Glutamatergic neuron (in vitro differentiated cells): ENCODE measurements around the gene ZNF827. TPM values are rescaled to one million over a fixed set of nuclear protein-coding genes. Genes with fewer than 3 reads are reported as not detected.

Experiments
- DNase-seq: peaks from one replicate; pipeline ENCODE4 v3.0.0; 2022
- H3K27ac Mint-ChIP-seq: one replicate; pipeline ENCODE4 v1.8.0; 2020; ENCODE audit warnings: mild to moderate bottlenecking, mixed read lengths, inconsistent platforms; ENCODE audit not compliant: unreplicated experiment
- H3K27me3 Mint-ChIP-seq: one replicate; pipeline ENCODE4 v1.8.0; 2020; ENCODE audit warnings: mild to moderate bottlenecking, moderate library complexity, mixed read lengths, inconsistent platforms; ENCODE audit not compliant: unreplicated experiment
- H3K36me3 Mint-ChIP-seq: one replicate; pipeline ENCODE4 v1.8.0; 2020; ENCODE audit warnings: mild to moderate bottlenecking, mixed read lengths, inconsistent platforms; ENCODE audit not compliant: unreplicated experiment
- H3K4me1 Mint-ChIP-seq: one replicate; pipeline ENCODE4 v1.8.0; 2020; ENCODE audit warnings: mild to moderate bottlenecking, low read depth, mixed read lengths, inconsistent platforms; ENCODE audit not compliant: unreplicated experiment
- H3K4me3 Mint-ChIP-seq: one replicate; pipeline ENCODE4 v1.8.0; 2020; ENCODE audit warnings: mild to moderate bottlenecking, mixed read lengths, inconsistent platforms; ENCODE audit not compliant: unreplicated experiment
- H3K9me3 Mint-ChIP-seq: one replicate; pipeline ENCODE4 v1.8.0; 2020; ENCODE audit warnings: mild to moderate bottlenecking, moderate library complexity, mixed read lengths, inconsistent platforms; ENCODE audit not compliant: unreplicated experiment
- total RNA-seq: library from RNA; stranded (reverse); fragmentation: NEBNext Ultra II Directional; extraction: Animal tissue kit (Norgen Biotek cat#: 25700); gene quantifications from one replicate; pipeline ENCODE4 v1.2.1, GENCODE V29; 2021; ENCODE audit not compliant: unreplicated experiment
- TF ChIP-seq, protein P1 (sequence below): fragments of 200-600 bp; sonication (generic); IDR thresholded peaks from one replicate; pipeline ENCODE4 v1.5.0; 2021; ENCODE audit not compliant: partially characterized antibody, unreplicated experiment

ZNF827 gene
- total RNA-seq, 1 donor from 2014 or later: 227 TPM

DNA sequence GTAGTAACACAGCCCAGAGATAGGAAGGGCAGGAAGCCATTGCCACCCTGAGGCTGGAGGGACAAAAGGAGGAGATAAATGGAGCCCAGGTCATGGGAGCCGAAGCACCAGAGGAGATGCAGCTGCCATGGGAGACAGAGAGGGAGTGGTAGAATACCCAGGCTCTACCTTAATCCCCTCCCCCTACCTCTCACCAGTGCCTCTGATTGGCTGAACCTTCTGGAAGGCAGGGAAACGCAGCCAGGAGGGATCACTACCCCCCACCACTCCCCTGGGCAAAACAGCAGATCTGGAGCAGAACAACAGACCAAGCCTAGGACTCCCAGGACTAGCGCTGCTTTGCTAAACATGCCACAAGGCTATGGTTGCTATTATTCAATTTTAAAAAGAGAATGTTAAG is 114.2 kb downstream of the ZNF827 start:
- H3K27ac Mint-ChIP-seq: peak overlapping the region; percentile 99
- peak; percentile 72 for DNase-seq

DNA sequence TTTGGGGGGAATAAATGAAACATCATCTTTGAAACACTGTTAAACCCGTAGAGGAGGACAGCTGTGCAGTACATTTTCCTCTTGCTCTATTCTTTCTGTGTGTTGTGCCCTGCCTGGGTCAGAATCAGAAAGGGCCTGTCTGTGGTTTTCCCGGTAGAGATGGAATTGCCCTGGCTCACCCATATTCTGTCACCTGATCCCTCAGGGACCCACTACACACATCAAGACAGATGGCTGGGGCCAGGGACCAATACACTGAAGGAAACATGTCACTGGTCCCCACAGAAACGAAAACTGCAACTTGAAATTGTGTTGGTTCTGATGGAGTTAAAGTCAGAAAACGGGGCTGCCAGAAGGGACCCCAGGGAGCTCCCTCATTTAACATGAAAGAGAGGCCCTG is 114.9 kb downstream of the ZNF827 start:
- Mint-ChIP-seq H3K36me3 (peaks cover 21% of the 10 kb centered on the region), H3K4me1 (peaks cover 71% of the 10 kb centered on the region), H3K4me3 (peak overlapping the region; percentile 64), H3K27me3 (peaks cover 6% of the 10 kb centered on the region), H3K9me3 (peaks cover 10% of the 10 kb centered on the region), H3K27ac (peak overlapping the region; percentile 99)
- TF ChIP-seq, protein P1, sequence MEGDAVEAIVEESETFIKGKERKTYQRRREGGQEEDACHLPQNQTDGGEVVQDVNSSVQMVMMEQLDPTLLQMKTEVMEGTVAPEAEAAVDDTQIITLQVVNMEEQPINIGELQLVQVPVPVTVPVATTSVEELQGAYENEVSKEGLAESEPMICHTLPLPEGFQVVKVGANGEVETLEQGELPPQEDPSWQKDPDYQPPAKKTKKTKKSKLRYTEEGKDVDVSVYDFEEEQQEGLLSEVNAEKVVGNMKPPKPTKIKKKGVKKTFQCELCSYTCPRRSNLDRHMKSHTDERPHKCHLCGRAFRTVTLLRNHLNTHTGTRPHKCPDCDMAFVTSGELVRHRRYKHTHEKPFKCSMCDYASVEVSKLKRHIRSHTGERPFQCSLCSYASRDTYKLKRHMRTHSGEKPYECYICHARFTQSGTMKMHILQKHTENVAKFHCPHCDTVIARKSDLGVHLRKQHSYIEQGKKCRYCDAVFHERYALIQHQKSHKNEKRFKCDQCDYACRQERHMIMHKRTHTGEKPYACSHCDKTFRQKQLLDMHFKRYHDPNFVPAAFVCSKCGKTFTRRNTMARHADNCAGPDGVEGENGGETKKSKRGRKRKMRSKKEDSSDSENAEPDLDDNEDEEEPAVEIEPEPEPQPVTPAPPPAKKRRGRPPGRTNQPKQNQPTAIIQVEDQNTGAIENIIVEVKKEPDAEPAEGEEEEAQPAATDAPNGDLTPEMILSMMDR: no peak
- DNase-seq: peak; percentile 22

More for the DNA sequence above, 114.2 kb downstream of the ZNF827 start:
- H3K36me3 Mint-ChIP-seq: peaks cover 21% of the 10 kb centered on the region
- peaks cover 63% of the 10 kb centered on the region for H3K4me1 Mint-ChIP-seq
- H3K27me3 Mint-ChIP-seq: peaks cover 6% of the 10 kb centered on the region
- peaks cover 10% of the 10 kb centered on the region for H3K9me3 Mint-ChIP-seq
- TF ChIP-seq, protein P1: no peak
- peak overlapping the region; percentile 64 for H3K4me3 Mint-ChIP-seq

DNA sequence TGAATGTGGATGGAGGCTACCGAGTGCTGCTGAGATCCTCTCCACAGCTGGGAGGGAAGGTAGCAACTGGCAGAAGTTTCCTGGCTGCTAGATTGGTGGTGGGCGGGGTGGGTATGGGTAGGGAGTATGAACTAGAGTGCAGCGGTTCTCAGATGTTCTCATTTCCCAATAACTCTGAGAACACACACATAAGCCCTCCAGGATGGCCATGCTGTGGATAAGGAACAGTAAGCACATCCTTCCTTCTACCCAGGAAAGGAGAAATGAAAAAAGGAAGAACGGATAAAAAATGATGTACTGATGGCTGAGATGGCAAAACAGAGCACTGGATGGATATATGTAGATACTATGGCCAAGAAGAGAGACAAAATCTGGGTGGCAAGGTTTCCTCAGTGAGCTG is 116.0 kb downstream of the ZNF827 start:
- peaks cover 76% of the 10 kb centered on the region for H3K4me1 Mint-ChIP-seq
- H3K9me3 Mint-ChIP-seq: peaks cover 10% of the 10 kb centered on the region
- peak overlapping the region; percentile 63 for H3K27ac Mint-ChIP-seq
- TF ChIP-seq, protein P1: no peak
- H3K27me3 Mint-ChIP-seq: peaks cover 8% of the 10 kb centered on the region
- peak overlapping the region; percentile 44 for H3K4me3 Mint-ChIP-seq
- peaks cover 21% of the 10 kb centered on the region for H3K36me3 Mint-ChIP-seq
- no peak for DNase-seq

DNA sequence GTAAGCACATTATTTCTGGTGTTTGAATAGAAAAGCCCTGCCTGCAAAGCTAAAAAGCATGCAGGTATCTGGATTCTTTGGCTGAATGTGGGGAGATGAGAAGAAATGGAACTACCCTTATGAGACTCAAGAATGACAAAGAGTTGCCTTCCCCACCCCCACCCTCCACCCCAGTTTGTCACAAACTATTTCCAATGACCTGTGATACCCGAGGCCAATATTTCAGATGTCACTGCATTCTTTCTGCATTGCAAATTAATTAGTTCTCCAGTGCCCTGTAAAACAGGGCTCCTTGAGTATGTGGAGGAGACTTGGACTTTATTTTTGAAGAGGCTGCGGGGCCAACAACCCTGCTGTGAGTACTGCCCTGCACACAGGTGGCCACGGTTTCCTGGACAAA is 116.4 kb downstream of the ZNF827 start:
- H3K27ac Mint-ChIP-seq: peak overlapping the region; percentile 63
- peaks cover 19% of the 10 kb centered on the region for H3K36me3 Mint-ChIP-seq
- H3K27me3 Mint-ChIP-seq: peaks cover 8% of the 10 kb centered on the region
- H3K4me3 Mint-ChIP-seq: peak overlapping the region; percentile 32
- peaks cover 80% of the 10 kb centered on the region for H3K4me1 Mint-ChIP-seq
- no peak for DNase-seq
- TF ChIP-seq, protein P1: no peak
- peaks cover 10% of the 10 kb centered on the region for H3K9me3 Mint-ChIP-seq

DNA sequence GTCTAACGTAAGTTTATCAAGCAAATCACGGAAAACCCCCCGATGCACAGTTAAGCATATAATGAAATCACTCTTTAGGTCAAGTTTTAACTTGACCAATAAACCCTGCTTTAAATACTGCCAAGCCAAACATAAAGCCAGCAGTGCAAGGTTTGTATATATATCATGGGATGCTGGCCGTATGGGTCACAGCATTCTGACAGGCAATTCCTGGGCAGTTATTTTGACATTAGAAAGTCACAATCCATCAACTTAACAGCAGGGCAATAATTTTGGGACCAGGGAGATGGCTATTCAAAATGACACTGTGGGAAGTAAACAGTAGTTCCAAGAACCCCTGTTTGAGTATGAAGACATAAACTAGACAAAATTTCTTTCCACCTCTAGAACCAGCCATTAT is 116.9 kb downstream of the ZNF827 start:
- H3K27me3 Mint-ChIP-seq: peaks cover 8% of the 10 kb centered on the region
- TF ChIP-seq, protein P1: no peak
- no peak for DNase-seq
- H3K27ac Mint-ChIP-seq: peak overlapping the region; percentile 49
- H3K4me3 Mint-ChIP-seq: peak overlapping the region; percentile 32
- H3K9me3 Mint-ChIP-seq: peaks cover 10% of the 10 kb centered on the region
- peaks cover 80% of the 10 kb centered on the region for H3K4me1 Mint-ChIP-seq
- peaks cover 15% of the 10 kb centered on the region for H3K36me3 Mint-ChIP-seq
